ENCODE measurements around the gene STX7. TPM values are rescaled to one million over a fixed set of nuclear protein-coding genes. Genes with fewer than 3 reads are reported as not detected.

Gene STX7
- total and polyA plus RNA-seq, 5 donors: 14.2 to 69.7 (median 58.3) TPM

GRCh38 chr6:132530293-132530974, 17.5 kb upstream of the STX7 start:
- DNase-seq (peak in 1 of 3 donors; percentile 39), ATAC-seq (peak; percentile 70 to 72)
- Histone ChIP-seq H3K27ac (ENCODE audit: low read length) (no peak overlapping the region), H3K27me3 (ENCODE audit: control insufficient read depth, insufficient read depth) (no peaks in the 10 kb centered on the region), H3K4me1 (ENCODE audit: control insufficient read depth, insufficient read depth, low read length) (no peaks in the 10 kb centered on the region), H3K9me3 (ENCODE audit: control insufficient read depth, low read length) (no peaks in the 10 kb centered on the region), H3K4me3 (ENCODE audit: low read length) (no peak overlapping the region)
- intact Hi-C loops (cut with DNase I): loop anchor here in 1 of 4 donors (10.0 kb wide), 1 partner anchor 264 kb away; the partner anchor contains the start of gene SLC18B1
- 22% methylated on average over 9 of the region's 9 CpGs for WGBS

- Histone ChIP-seq H3K9me3 (ENCODE audit: control insufficient read depth, low read length) (no peaks in the 10 kb centered on the region), H3K27ac (ENCODE audit: low read length) (no peak overlapping the region), H3K27me3 (ENCODE audit: control insufficient read depth, insufficient read depth) (no peaks in the 10 kb centered on the region), H3K4me3 (ENCODE audit: low read length) (no peak overlapping the region), H3K4me1 (ENCODE audit: control insufficient read depth, insufficient read depth, low read length) (no peaks in the 10 kb centered on the region)
- 80% methylated on average over 6 of the region's 6 CpGs for WGBS
- intact Hi-C loops (cut with DNase I): loop anchor here in 1 of 4 donors (10.0 kb wide), 1 partner anchor 267 kb away; the partner anchor contains the start of gene SLC18B1
- DNase-seq (no peak), ATAC-seq (no peak)
These were observed 14.9 kb upstream of the STX7 start for GRCh38 chr6:132527791-132528190.

- ATAC-seq (no peak), DNase-seq (no peak)
- no peaks in the 10 kb centered on the region for H3K4me1 ChIP-seq (ENCODE audit: control insufficient read depth, insufficient read depth, low read length)
- WGBS: 60% methylated on average over 2 of the region's 2 CpGs
- no peak overlapping the region for H3K4me3 ChIP-seq (ENCODE audit: low read length)
- no peaks in the 10 kb centered on the region for H3K27me3 ChIP-seq (ENCODE audit: control insufficient read depth, insufficient read depth)
- H3K27ac ChIP-seq (ENCODE audit: low read length): no peak overlapping the region
- intact Hi-C loops (cut with DNase I): loop anchor here in 1 of 4 donors (10.0 kb wide), 1 partner anchor 268 kb away; the partner anchor contains the start of gene SLC18B1
- no peaks in the 10 kb centered on the region for H3K9me3 ChIP-seq (ENCODE audit: control insufficient read depth, low read length)
These were observed 13.5 kb upstream of the STX7 start for GRCh38 chr6:132526461-132526860.

- WGBS: 79% methylated on average over 4 of the region's 4 CpGs
- intact Hi-C loops (cut with DNase I): loop anchor here in 1 of 4 donors (10.0 kb wide), 1 partner anchor 269 kb away; the partner anchor contains the start of gene SLC18B1
- Histone ChIP-seq H3K27me3 (ENCODE audit: control insufficient read depth, insufficient read depth) (no peaks in the 10 kb centered on the region), H3K27ac (ENCODE audit: low read length) (no peak overlapping the region), H3K9me3 (ENCODE audit: control insufficient read depth, low read length) (no peaks in the 10 kb centered on the region), H3K4me1 (ENCODE audit: control insufficient read depth, insufficient read depth, low read length) (no peaks in the 10 kb centered on the region), H3K4me3 (ENCODE audit: low read length) (no peak overlapping the region)
- DNase-seq: no peak
- no peak for ATAC-seq
These were observed 12.9 kb upstream of the STX7 start for GRCh38 chr6:132525866-132526265.

DNA sequence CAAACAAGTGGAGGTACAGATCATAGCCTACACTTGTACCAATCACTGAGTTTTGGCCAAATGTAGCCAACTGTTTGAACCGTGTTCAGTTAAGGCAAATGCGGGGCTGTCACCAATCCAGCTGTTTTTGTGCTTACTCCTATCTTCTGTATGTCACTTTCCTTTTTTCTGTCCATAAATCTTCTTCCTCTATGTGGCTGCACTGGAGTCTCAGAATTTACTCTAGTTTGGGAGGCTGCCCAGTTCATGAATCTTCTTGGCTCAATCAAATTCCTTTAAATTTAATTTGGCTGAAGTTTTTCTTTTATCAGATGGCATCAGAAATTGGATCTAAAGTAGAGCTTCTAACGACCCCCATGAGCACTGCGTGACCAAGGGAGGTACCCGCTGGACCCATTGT, 11.7 kb upstream of the STX7 start:
- WGBS: 91% methylated on average over 5 of the region's 5 CpGs
- no peak for ATAC-seq
- Histone ChIP-seq H3K9me3 (ENCODE audit: control insufficient read depth, low read length) (no peaks in the 10 kb centered on the region), H3K4me1 (ENCODE audit: control insufficient read depth, insufficient read depth, low read length) (no peaks in the 10 kb centered on the region), H3K4me3 (ENCODE audit: low read length) (no peak overlapping the region), H3K27ac (ENCODE audit: low read length) (no peak overlapping the region), H3K27me3 (ENCODE audit: control insufficient read depth, insufficient read depth) (no peaks in the 10 kb centered on the region)
- intact Hi-C loops (cut with DNase I): loop anchor here in 1 of 4 donors (10.0 kb wide), 1 partner anchor 270 kb away; the partner anchor contains the start of gene SLC18B1
- no peak for DNase-seq

DNA sequence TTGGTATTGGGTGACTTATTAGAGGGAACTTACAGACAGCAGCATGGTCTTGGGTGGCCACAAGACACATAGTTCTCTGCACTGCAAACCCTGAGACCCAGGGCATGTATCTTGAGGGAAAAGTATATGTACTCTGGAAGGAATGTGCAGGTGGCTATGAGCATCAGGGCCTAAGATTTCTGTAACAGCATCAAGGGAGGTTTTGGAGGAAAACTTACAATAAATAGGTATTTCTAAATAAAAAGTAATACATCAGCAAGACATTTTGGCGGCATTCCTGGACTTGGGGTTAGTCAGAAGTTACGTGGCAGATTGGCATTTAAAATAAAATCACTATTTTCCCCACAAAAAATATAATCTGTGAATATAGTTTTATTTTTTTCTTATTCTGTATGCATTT, 8.0 kb upstream of the STX7 start:
- no peaks in the 10 kb centered on the region for H3K9me3 ChIP-seq (ENCODE audit: control insufficient read depth, low read length)
- H3K27me3 ChIP-seq (ENCODE audit: control insufficient read depth, insufficient read depth): no peaks in the 10 kb centered on the region
- intact Hi-C loops (cut with DNase I): loop anchor here in 1 of 4 donors (10.0 kb wide), 1 partner anchor 274 kb away; the partner anchor contains the start of gene SLC18B1
- ATAC-seq (no peak), DNase-seq (no peak)
- WGBS: 48% methylated on average over 2 of the region's 2 CpGs
- no peak overlapping the region for H3K4me3 ChIP-seq (ENCODE audit: low read length)
- H3K27ac ChIP-seq (ENCODE audit: low read length): no peak overlapping the region
- H3K4me1 ChIP-seq (ENCODE audit: control insufficient read depth, insufficient read depth, low read length): no peaks in the 10 kb centered on the region

DNA sequence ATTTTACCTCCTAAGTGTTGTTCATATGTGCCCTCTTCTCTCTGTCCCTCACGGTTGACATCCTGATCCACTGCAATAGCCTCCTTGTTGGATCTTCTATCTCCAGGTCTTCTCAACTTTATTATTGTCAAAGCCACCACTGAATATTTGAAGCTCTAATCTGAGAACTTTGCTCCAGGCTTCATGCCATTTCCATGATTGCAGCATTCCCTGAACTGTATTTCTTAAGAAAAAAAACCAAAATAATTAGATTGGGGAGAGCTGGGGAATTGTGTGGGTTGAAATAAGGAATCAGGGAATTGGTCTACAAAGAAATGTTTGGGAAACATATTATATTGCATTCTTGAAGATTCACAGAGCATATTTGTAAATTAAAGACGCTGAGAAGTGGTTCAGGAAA, 2.5 kb upstream of the STX7 start:
- DNase-seq (no peak), ATAC-seq (no peak)
- WGBS: 59% methylated on average over 2 of the region's 2 CpGs
- intact Hi-C loops (cut with DNase I): no loop called here
- Histone ChIP-seq H3K4me3 (ENCODE audit: low read length) (no peak overlapping the region), H3K27ac (ENCODE audit: low read length) (no peak overlapping the region), H3K27me3 (ENCODE audit: control insufficient read depth, insufficient read depth) (no peaks in the 10 kb centered on the region), H3K9me3 (ENCODE audit: control insufficient read depth, low read length) (no peaks in the 10 kb centered on the region), H3K4me1 (ENCODE audit: control insufficient read depth, insufficient read depth, low read length) (peaks cover 4% of the 10 kb centered on the region)

- no peak overlapping the region for H3K27ac ChIP-seq (ENCODE audit: low read length)
- DNase-seq (no peak), ATAC-seq (no peak)
- intact Hi-C loops (cut with DNase I): no loop called here
- peak overlapping the region; percentile 55 for H3K4me3 ChIP-seq (ENCODE audit: low read length)
- no peaks in the 10 kb centered on the region for H3K9me3 ChIP-seq (ENCODE audit: control insufficient read depth, low read length)
- WGBS: 30% methylated on average over 3 of the region's 3 CpGs
- peaks cover 4% of the 10 kb centered on the region for H3K4me1 ChIP-seq (ENCODE audit: control insufficient read depth, insufficient read depth, low read length)
- no peaks in the 10 kb centered on the region for H3K27me3 ChIP-seq (ENCODE audit: control insufficient read depth, insufficient read depth)
These were observed 1.1 kb upstream of the STX7 start for GRCh38 chr6:132513831-132514545.

DNA sequence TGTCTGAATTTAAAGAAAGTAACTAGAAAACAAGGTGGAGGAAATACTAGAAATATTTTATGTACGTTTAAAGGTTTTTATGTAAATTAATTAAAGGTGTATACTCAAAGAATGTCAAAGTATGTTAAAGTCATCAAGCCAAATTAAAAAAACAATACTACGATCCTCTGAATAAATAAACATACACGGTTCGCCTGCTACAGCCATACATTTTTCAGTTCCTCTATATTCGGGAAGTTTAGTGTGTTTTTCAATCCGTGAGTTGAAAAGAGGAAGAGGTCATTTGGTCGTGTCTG, 626 bp downstream of the STX7 start:
- intact Hi-C loops (cut with DNase I): no loop called here
- H3K27ac ChIP-seq (ENCODE audit: low read length): peak overlapping the region; percentile 61
- H3K9me3 ChIP-seq (ENCODE audit: control insufficient read depth, low read length): no peaks in the 10 kb centered on the region
- H3K4me1 ChIP-seq (ENCODE audit: control insufficient read depth, insufficient read depth, low read length): peaks cover 4% of the 10 kb centered on the region
- ATAC-seq (no peak), DNase-seq (no peak)
- H3K4me3 ChIP-seq (ENCODE audit: low read length): peak overlapping the region; percentile 55
- under 1% methylated on average over 7 of the region's 7 CpGs for WGBS
- H3K27me3 ChIP-seq (ENCODE audit: control insufficient read depth, insufficient read depth): no peaks in the 10 kb centered on the region

DNA sequence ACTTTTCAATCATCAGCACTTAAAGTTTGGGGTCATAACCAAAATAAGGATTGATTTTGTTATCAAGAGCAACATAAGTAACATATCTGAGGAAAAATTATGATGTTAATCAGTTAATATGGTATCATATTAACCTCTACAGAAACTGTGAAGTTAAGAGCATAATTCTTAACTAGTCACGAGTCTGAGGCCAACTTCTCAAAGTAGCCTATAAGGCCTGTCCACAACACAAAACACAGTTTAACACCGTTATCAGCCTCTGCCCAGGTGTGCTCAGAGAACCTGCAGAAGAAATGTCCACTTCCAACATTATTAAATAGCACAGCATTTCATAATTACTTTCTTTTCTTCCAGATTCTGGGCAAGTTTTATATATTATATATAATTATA, 1.1 kb downstream of the STX7 start:
- Histone ChIP-seq H3K27me3 (ENCODE audit: control insufficient read depth, insufficient read depth) (no peaks in the 10 kb centered on the region), H3K9me3 (ENCODE audit: control insufficient read depth, low read length) (no peaks in the 10 kb centered on the region), H3K27ac (ENCODE audit: low read length) (no peak overlapping the region), H3K4me3 (ENCODE audit: low read length) (peak overlapping the region; percentile 55), H3K4me1 (ENCODE audit: control insufficient read depth, insufficient read depth, low read length) (peaks cover 4% of the 10 kb centered on the region)
- 22% methylated on average over 2 of the region's 2 CpGs for WGBS
- intact Hi-C loops (cut with DNase I): no loop called here
- no peak for ATAC-seq
- DNase-seq: no peak

DNA sequence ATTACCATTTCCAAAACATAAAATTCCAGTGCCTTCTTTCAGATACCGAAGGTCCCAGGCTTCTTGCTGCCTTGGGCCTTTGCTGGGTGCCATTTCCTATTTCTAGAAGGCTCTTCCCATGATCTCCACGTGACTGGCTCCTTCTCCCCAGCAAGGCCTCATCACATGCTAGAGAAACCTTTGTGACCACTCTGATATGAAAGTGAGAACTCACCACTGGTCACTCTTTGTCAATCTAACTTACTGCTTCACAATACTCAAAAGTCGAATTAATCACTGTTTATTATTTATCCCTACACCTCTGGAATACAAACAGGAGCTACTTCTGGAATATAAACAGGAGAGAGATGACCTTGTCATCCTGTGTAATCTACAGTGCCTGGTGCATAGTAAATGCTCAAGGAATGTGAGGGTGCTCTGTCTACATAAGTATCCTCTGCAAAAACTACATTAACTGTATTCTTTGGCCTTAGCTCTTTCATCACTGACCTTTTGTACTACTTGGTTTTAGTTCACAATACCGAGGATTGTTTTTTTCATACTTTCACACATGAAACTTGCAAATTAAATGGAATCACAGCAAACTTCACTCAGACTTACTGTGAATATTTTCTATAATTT, 1.6 kb downstream of the STX7 start:
- ATAC-seq (no peak), DNase-seq (no peak)
- 38% methylated on average over 4 of the region's 4 CpGs for WGBS
- no peaks in the 10 kb centered on the region for H3K9me3 ChIP-seq (ENCODE audit: control insufficient read depth, low read length)
- peaks cover 4% of the 10 kb centered on the region for H3K4me1 ChIP-seq (ENCODE audit: control insufficient read depth, insufficient read depth, low read length)
- intact Hi-C loops (cut with DNase I): no loop called here
- no peak overlapping the region for H3K27ac ChIP-seq (ENCODE audit: low read length)
- H3K4me3 ChIP-seq (ENCODE audit: low read length): peak overlapping the region; percentile 55
- no peaks in the 10 kb centered on the region for H3K27me3 ChIP-seq (ENCODE audit: control insufficient read depth, insufficient read depth)
